HEK293T (cell line): ENCODE data around the gene KCNJ11.
A peak's percentile ranks its signal among the peaks of the same experiment; 100 is the strongest.

Experiments used
- CTCF ChIA-PET: fragments of 350-600 bp; formaldehyde crosslinking; extraction: SDS; loops from one replicate; lab custom pipeline; 2021; ENCODE audit warnings: antibody characterized with exemption, inconsistent platforms; lab: Yijun Ruan, JAX
- POLR2A ChIA-PET: fragments of 350-600 bp; formaldehyde crosslinking; extraction: SDS; loops from one replicate; lab custom pipeline; 2020; ENCODE audit warnings: antibody characterized with exemption, inconsistent platforms; lab: Yijun Ruan, JAX
- DNase-seq: peaks from one replicate; pipeline ENCODE4 v3.0.0; 2012; ENCODE audit warnings: mixed read lengths; ENCODE audit errors: extremely low spot score
- ARNT ChIP-seq: fragments of 450-650 bp; IDR thresholded peaks from 2 replicates; pipeline ENCODE4 v1.6.1; 2017; ENCODE audit warnings: mild to moderate bottlenecking
- BHLHE40 ChIP-seq: fragments of 450-650 bp; IDR thresholded peaks from 2 replicates; pipeline ENCODE4 v1.6.1; 2016; ENCODE audit warnings: mild to moderate bottlenecking, moderate library complexity, borderline replicate concordance
- CTBP1 ChIP-seq: fragments of 450-650 bp; IDR thresholded peaks from 2 replicates; pipeline ENCODE4 v1.6.1; 2016; ENCODE audit warnings: borderline replicate concordance
- ELF4 ChIP-seq: fragments of 450-650 bp; IDR thresholded peaks from 2 replicates; pipeline ENCODE4 v1.6.1; 2017; ENCODE audit warnings: antibody characterized with exemption
- FOXA1 ChIP-seq: fragments of 450-650 bp; IDR thresholded peaks from 2 replicates; pipeline ENCODE4 v1.6.1; 2016; ENCODE audit warnings: mild to moderate bottlenecking
- FOXK2 ChIP-seq: fragments of 450-650 bp; IDR thresholded peaks from 2 replicates; pipeline ENCODE4 v1.6.1; 2016; ENCODE audit warnings: mild to moderate bottlenecking
- FOXM1 ChIP-seq: fragments of 450-650 bp; IDR thresholded peaks from 2 replicates; pipeline ENCODE4 v1.6.1; 2017; ENCODE audit warnings: mild to moderate bottlenecking, borderline replicate concordance
- HDGF ChIP-seq: fragments of 450-650 bp; IDR thresholded peaks from 2 replicates; pipeline ENCODE4 v1.6.1; 2017; ENCODE audit warnings: antibody characterized with exemption, borderline replicate concordance
- L3MBTL2 ChIP-seq: fragments of 450-650 bp; conservative IDR thresholded peaks from 2 replicates; pipeline ENCODE4 v1.6.1; 2016; ENCODE audit warnings: mild to moderate bottlenecking
- LEF1 ChIP-seq: fragments of 450-650 bp; IDR thresholded peaks from 2 replicates; pipeline ENCODE4 v1.6.1; 2017; ENCODE audit warnings: mild to moderate bottlenecking, borderline replicate concordance
- NFRKB ChIP-seq: fragments of 450-650 bp; IDR thresholded peaks from 2 replicates; pipeline ENCODE4 v1.6.1; 2016; ENCODE audit warnings: mild to moderate bottlenecking, moderate library complexity
- PKNOX1 ChIP-seq: fragments of 450-650 bp; IDR thresholded peaks from 2 replicates; pipeline ENCODE4 v1.6.1; 2016
- SP1 ChIP-seq: fragments of 450-650 bp; IDR thresholded peaks from 2 replicates; pipeline ENCODE4 v1.6.1; 2017
- SUZ12 ChIP-seq: fragments of 450-650 bp; IDR thresholded peaks from 2 replicates; pipeline ENCODE4 v1.6.1; 2016; ENCODE audit warnings: mild to moderate bottlenecking
- TARDBP ChIP-seq: fragments of 450-650 bp; IDR thresholded peaks from 2 replicates; pipeline ENCODE4 v1.6.1; 2016
- ZNF384 ChIP-seq: fragments of 450-650 bp; IDR thresholded peaks from 2 replicates; pipeline ENCODE4 v1.6.1; 2016

Gene KCNJ11

GRCh38 chr11:17386331-17387084 lies 2.0 kb downstream of the KCNJ11 start:
- TF ChIP-seq L3MBTL2 (peak; percentile 53), BHLHE40 (no peak), TARDBP (no peak), ARNT (no peak), HDGF (0 out of 2 replicates have a peak, but pooled peaks have one; percentile 32), FOXM1 (no peak)
- POLR2A ChIA-PET: no interaction called here
- CTCF ChIA-PET: interaction anchor here (0.6 to 1.4 kb wide), 12 partner anchors 32 to 452 kb away, joined by 3 to 9 read pairs (median 4); partner anchors contain the start of gene OTOG
- peak; percentile 60 for DNase-seq

GRCh38 chr11:17385926-17386325 lies 2.5 kb downstream of the KCNJ11 start:
- no peak for DNase-seq
- POLR2A ChIA-PET: no interaction called here
- CTCF ChIA-PET: interaction anchor here (0.5 to 1.4 kb wide), 8 partner anchors 87 to 496 kb away, joined by 3 to 6 read pairs (median 3); partner anchors contain the start of gene OTOG
- TF ChIP-seq LEF1 (no peak), SUZ12 (no peak), CTBP1 (no peak), ELF4 (no peak), L3MBTL2 (no peak), ZNF384 (no peak), NFRKB (no peak), FOXM1 (no peak), PKNOX1 (no peak), BHLHE40 (no peak), SP1 (no peak), FOXA1 (no peak), FOXK2 (no peak), ARNT (no peak), TARDBP (no peak), HDGF (no peak)

GRCh38 chr11:17385492-17385891 lies 3.0 kb downstream of the KCNJ11 start:
- ChIA-PET CTCF (interaction anchor here (0.5 to 3.6 kb wide), 2 partner anchors 121 to 496 kb away, joined by 3 to 39 read pairs; no protein-coding TSS in a partner anchor), POLR2A (no interaction called here)
- TF ChIP-seq TARDBP: no peak
- no peak for TF ChIP-seq FOXM1
- no peak for TF ChIP-seq LEF1
- no peak for TF ChIP-seq FOXA1
- no peak for TF ChIP-seq L3MBTL2
- TF ChIP-seq ELF4: no peak
- TF ChIP-seq BHLHE40: no peak
- no peak for TF ChIP-seq ZNF384
- TF ChIP-seq CTBP1: no peak
- TF ChIP-seq SUZ12: no peak
- TF ChIP-seq HDGF: no peak
- TF ChIP-seq NFRKB: no peak
- TF ChIP-seq ARNT: no peak
- no peak for TF ChIP-seq FOXK2
- TF ChIP-seq SP1: no peak
- TF ChIP-seq PKNOX1: no peak
- no peak for DNase-seq

- no peak for TF ChIP-seq BHLHE40
- ChIA-PET POLR2A (no interaction called here), CTCF (interaction anchor here (0.6 to 3.9 kb wide), 9 partner anchors 30 to 217 kb away, joined by 3 to 39 read pairs (median 3); no protein-coding TSS in a partner anchor)
- peak; percentile 72 for DNase-seq
These were observed 4.4 kb downstream of the KCNJ11 start for GRCh38 chr11:17384002-17384511.

- no peak for DNase-seq
- ChIA-PET CTCF (interaction anchor here (0.6 to 3.9 kb wide), 8 partner anchors 30 to 154 kb away, joined by 3 to 39 read pairs (median 4); no protein-coding TSS in a partner anchor), POLR2A (no interaction called here)
- TF ChIP-seq BHLHE40: no peak
- no peak for TF ChIP-seq FOXA1
- TF ChIP-seq TARDBP: no peak
- TF ChIP-seq ZNF384: no peak
- TF ChIP-seq FOXM1: no peak
- TF ChIP-seq ARNT: no peak
- no peak for TF ChIP-seq LEF1
- no peak for TF ChIP-seq L3MBTL2
- TF ChIP-seq FOXK2: no peak
- no peak for TF ChIP-seq PKNOX1
- TF ChIP-seq CTBP1: no peak
- no peak for TF ChIP-seq ELF4
- TF ChIP-seq SP1: no peak
- TF ChIP-seq NFRKB: no peak
- TF ChIP-seq SUZ12: no peak
- no peak for TF ChIP-seq HDGF
These were observed 5.0 kb downstream of the KCNJ11 start for GRCh38 chr11:17383461-17383860.
